Bronchial epithelial cell (primary cell): ENCODE measurements around the gene ATRNL1. TPM values are rescaled to one million over a fixed set of nuclear protein-coding genes. Genes with fewer than 3 reads are reported as not detected.

Experiments
- DNase-seq: peaks from one replicate; pipeline ENCODE4 v3.0.0-alpha.2; 2010; ENCODE audit warnings: low read depth
- FAIRE-seq: peaks from 2 replicates; lab custom pipeline; 2011; peaks lifted over from hg19 to GRCh38; lab: Jason Lieb, UNC
- H3K27me3 ChIP-seq: 2 replicates; pipeline ENCODE4 v1.5.1; 2011; ENCODE audit warnings: low read length; ENCODE audit not compliant: control insufficient read depth, insufficient read depth
- H3K36me3 ChIP-seq: 2 replicates; pipeline ENCODE4 v1.5.1; 2011; ENCODE audit warnings: low read length; ENCODE audit not compliant: control insufficient read depth, insufficient read depth
- H3K4me3 ChIP-seq: 2 replicates; pipeline ENCODE4 v1.5.1; 2011; ENCODE audit warnings: mild to moderate bottlenecking, low read depth, low read length, control low read depth
- CTCF ChIP-seq: IDR thresholded peaks from 2 replicates; pipeline ENCODE4 v1.5.1; 2011; ENCODE audit warnings: mild to moderate bottlenecking, moderate library complexity, low read length, control low read depth, inconsistent platforms; ENCODE audit not compliant: insufficient read depth, severe bottlenecking
- total RNA-seq: library from RNA; depleted of rRNA; stranded (reverse); fragments of >200 nt; gene quantifications from 2 replicates; pipeline ENCODE4 v1.2.1, GENCODE V29; 2014

Gene ATRNL1
- total RNA-seq, 1 donor from 2014 or later, result 0.53 TPM

GRCh38 chr10:115558252-115558651, 465.1 kb downstream of the ATRNL1 start:
- Histone ChIP-seq H3K36me3 (no peaks in the 10 kb centered on the region), H3K27me3 (no peaks in the 10 kb centered on the region), H3K4me3 (no peak overlapping the region)
- TF ChIP-seq CTCF, result no peak
- no peak for DNase-seq
- no peak for FAIRE-seq

DNA sequence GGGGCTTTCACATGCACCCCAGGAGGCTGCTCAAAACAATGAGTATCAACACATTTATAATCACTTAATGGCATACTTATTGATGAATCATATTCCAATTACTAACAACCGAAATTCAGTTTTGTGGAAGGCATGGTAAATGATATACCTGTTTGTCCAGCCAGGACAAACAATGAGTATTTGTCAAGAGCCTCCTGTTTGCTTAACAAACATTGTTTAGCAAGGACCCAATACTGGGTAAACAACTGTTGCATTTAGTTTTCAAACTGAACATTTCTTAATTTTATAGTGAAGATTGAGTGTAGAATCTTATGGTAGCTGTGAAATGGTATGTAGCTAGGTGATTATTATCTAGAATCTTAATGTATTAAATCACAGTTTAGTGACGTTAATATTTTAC, 473.7 kb downstream of the ATRNL1 start:
- DNase-seq (no peak), FAIRE-seq (no peak)
- no peak for TF ChIP-seq CTCF
- no peaks in the 10 kb centered on the region for H3K27me3 ChIP-seq
- no peaks in the 10 kb centered on the region for H3K36me3 ChIP-seq
- no peak overlapping the region for H3K4me3 ChIP-seq

GRCh38 chr10:115572740-115573455, 479.7 kb downstream of the ATRNL1 start:
- no peak for DNase-seq
- no peak for FAIRE-seq
- TF ChIP-seq CTCF, result peak; percentile 42
- H3K36me3 ChIP-seq, result no peaks in the 10 kb centered on the region
- no peak overlapping the region for H3K4me3 ChIP-seq
- H3K27me3 ChIP-seq, result no peaks in the 10 kb centered on the region

- H3K27me3 ChIP-seq, result no peaks in the 10 kb centered on the region
- no peaks in the 10 kb centered on the region for H3K36me3 ChIP-seq
- no peak overlapping the region for H3K4me3 ChIP-seq
- FAIRE-seq (no peak), DNase-seq (no peak)
- no peak for TF ChIP-seq CTCF
These were observed 487.1 kb downstream of the ATRNL1 start for GRCh38 chr10:115580239-115580638.

- no peak for TF ChIP-seq CTCF
- H3K4me3 ChIP-seq, result no peak overlapping the region
- FAIRE-seq, result no peak
- DNase-seq, result no peak
- H3K36me3 ChIP-seq, result no peaks in the 10 kb centered on the region
- no peaks in the 10 kb centered on the region for H3K27me3 ChIP-seq
These were observed 499.9 kb downstream of the ATRNL1 start for GRCh38 chr10:115593060-115593459.

DNA sequence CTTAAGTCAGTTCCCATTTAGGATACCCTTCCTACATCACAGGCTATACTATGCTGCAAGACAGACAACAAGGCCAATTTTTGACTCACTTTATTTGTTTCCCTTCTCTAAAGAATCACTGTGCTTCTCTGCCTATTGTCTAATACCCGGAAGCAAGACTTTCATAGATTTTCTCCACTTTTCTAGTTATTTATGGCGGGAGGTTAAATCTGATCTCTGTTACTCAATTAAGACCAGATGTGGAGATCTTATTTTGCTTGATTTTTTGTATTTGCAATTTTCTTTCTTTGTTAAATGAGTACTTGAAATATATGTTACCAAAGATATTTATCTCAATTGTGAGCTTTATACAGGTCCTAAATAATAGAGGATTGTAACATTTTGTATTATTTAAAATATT, 511.5 kb downstream of the ATRNL1 start:
- no peak for FAIRE-seq
- H3K4me3 ChIP-seq, result no peak overlapping the region

More for the DNA sequence above, 511.5 kb downstream of the ATRNL1 start:
- TF ChIP-seq CTCF, result no peak
- H3K36me3 ChIP-seq, result no peaks in the 10 kb centered on the region
- DNase-seq, result no peak
- H3K27me3 ChIP-seq, result no peaks in the 10 kb centered on the region
